ENCODE measurements around the gene CCDC88B.

GRCh38 chr11:64384028-64384737 lies 44.2 kb downstream of the CCDC88B start:
- TF ChIP-seq ZNF658 (tag by site-specific recombination; IDR thresholded peaks at IDR 0.05) (no peak), ZNF354C (tag by site-specific recombination; IDR thresholded peaks at IDR 0.05; ENCODE audit: borderline replicate concordance, low read depth) (no peak), CTCF (tag by site-specific recombination; IDR thresholded peaks at IDR 0.05) (no peak), ZNF155 (tag by site-specific recombination; IDR thresholded peaks at IDR 0.05) (no peak), ZNF561 (tag by site-specific recombination; IDR thresholded peaks at IDR 0.05; ENCODE audit: borderline replicate concordance) (no peak), ZNF48 (tag by site-specific recombination; IDR thresholded peaks at IDR 0.05) (no peak), ZNF132 (tag by site-specific recombination; IDR thresholded peaks at IDR 0.05; ENCODE audit: borderline replicate concordance) (no peak)
